NCI-H774 (cell line): ENCODE data around the gene WFDC6.

Experiments
- DNase-seq: peaks from one replicate; lab custom pipeline; 2025; lab: John Stamatoyannopoulos, UW

Gene WFDC6

GRCh38 chr20:45515147-45515913 lies 24.0 kb downstream of the WFDC6 start, which contains the start of gene SPINT3:
Gene SPINT3 (minus strand): TSS chr20:45515622. CDS start chr20:45515608, 14 bp downstream.
- DNase-seq, result no peak

- DNase-seq, result no peak
Measured at GRCh38 chr20:45510242-45510862, 28.9 kb downstream of the WFDC6 start.

GRCh38 chr20:45509091-45509490 lies 30.2 kb downstream of the WFDC6 start:
- DNase-seq, result no peak

- DNase-seq, result no peak
Measured at GRCh38 chr20:45508068-45508886, 31.0 kb downstream of the WFDC6 start.

GRCh38 chr20:45507011-45507820 lies 32.1 kb downstream of the WFDC6 start:
- DNase-seq, result no peak

- no peak for DNase-seq
Measured at GRCh38 chr20:45506398-45506797, 32.9 kb downstream of the WFDC6 start.

GRCh38 chr20:45503403-45503802 lies 35.9 kb downstream of the WFDC6 start:
- no peak for DNase-seq

GRCh38 chr20:45502561-45502960 lies 36.7 kb downstream of the WFDC6 start:
- DNase-seq, result no peak

GRCh38 chr20:45501600-45501999 lies 37.7 kb downstream of the WFDC6 start:
- no peak for DNase-seq

- DNase-seq, result no peak
Measured at GRCh38 chr20:45500022-45500421, 39.3 kb downstream of the WFDC6 start.

- no peak for DNase-seq
Measured at GRCh38 chr20:45497971-45498494, 41.2 kb downstream of the WFDC6 start.

GRCh38 chr20:45496166-45496565 lies 43.1 kb downstream of the WFDC6 start:
- DNase-seq, result no peak

GRCh38 chr20:45495501-45495941 lies 43.8 kb downstream of the WFDC6 start:
- DNase-seq, result no peak

- DNase-seq, result no peak
Measured at GRCh38 chr20:45489083-45489531, 50.2 kb downstream of the WFDC6 start.

- no peak for DNase-seq
Measured at GRCh38 chr20:45487231-45487635, 52.0 kb downstream of the WFDC6 start.

GRCh38 chr20:45485388-45485787 lies 53.9 kb downstream of the WFDC6 start:
- DNase-seq, result no peak

GRCh38 chr20:45484676-45485075 lies 54.6 kb downstream of the WFDC6 start:
- DNase-seq, result no peak
